HG02870 (cell line): ENCODE measurements around the gene CEP350.

Experiments used
- ATAC-seq: cut with Tn5 transposase; IDR thresholded peaks from one replicate; pipeline ENCODE4 v1.9.1; 2021; ENCODE audit warnings: mild to moderate bottlenecking, moderate library complexity; ENCODE audit not compliant: unreplicated experiment

The CEP350 gene, protein sequence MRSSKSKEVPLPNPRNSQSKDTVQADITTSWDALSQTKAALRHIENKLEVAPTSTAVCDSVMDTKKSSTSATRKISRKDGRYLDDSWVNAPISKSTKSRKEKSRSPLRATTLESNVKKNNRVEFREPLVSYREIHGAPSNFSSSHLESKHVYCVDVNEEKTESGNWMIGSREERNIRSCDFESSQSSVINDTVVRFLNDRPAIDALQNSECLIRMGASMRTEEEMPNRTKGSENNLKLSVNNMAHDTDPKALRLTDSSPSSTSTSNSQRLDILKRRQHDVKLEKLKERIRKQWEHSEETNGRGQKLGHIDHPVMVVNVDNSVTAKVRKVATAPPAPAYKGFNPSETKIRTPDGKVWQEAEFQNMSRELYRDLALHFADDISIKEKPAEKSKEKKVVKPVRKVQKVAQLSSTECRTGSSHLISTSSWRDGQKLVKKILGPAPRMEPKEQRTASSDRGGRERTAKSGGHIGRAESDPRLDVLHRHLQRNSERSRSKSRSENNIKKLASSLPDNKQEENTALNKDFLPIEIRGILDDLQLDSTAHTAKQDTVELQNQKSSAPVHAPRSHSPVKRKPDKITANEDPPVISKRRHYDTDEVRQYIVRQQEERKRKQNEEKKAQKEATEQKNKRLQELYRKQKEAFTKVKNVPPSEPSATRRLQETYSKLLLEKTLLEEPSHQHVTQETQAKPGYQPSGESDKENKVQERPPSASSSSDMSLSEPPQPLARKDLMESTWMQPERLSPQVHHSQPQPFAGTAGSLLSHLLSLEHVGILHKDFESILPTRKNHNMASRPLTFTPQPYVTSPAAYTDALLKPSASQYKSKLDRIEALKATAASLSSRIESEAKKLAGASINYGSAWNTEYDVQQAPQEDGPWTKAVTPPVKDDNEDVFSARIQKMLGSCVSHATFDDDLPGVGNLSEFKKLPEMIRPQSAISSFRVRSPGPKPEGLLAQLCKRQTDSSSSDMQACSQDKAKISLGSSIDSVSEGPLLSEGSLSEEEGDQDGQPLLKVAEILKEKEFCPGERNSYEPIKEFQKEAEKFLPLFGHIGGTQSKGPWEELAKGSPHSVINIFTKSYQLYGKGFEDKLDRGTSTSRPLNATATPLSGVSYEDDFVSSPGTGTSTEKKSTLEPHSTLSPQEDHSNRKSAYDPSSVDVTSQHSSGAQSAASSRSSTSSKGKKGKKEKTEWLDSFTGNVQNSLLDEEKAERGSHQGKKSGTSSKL (N-terminal part only)

DNA sequence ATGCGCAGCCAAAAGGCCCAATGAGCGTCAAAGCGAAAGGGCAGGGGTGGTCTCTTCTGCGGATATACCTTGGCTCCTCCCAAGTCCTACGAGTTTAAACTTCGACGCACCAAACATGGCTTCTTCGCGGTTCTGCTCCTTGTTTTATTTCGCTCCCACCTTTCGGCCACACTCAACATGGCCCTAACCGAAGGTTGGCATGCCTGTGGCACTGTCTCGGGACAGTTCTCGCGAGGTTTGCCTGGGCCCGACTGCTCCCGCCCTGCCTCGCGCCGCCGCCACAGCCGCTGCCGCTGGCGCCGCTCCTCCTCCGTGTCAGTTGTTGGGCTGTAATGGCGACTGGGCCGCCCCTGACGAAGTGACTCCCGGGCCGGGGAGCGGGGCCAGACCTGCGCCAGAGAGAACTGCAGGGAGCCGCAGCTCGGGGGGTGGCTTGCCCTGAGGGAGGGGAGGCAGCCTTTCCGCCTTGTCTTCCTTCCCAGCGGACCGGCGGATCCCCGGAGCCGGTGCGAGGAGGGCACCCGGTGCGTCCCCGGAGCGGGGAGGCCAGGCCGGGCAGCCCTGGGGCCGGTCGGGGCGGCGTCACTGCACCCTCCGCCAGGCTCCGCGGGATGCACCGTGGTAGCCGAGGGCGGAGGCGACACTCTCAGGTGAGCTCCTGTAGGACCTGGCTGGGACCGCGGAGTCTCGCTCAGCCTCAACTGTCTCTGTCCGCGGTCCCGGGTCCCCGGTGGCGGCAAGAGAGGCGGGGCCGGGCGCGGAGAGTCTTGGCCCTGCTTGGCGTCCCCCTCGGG, at the start of gene CEP350:
TSS of gene CEP350 (plus strand) at position 318 of the 794 bp plus-strand sequence. CDS start 31,372 bp downstream, outside the sequence.
- ATAC-seq: peak; percentile 84

DNA sequence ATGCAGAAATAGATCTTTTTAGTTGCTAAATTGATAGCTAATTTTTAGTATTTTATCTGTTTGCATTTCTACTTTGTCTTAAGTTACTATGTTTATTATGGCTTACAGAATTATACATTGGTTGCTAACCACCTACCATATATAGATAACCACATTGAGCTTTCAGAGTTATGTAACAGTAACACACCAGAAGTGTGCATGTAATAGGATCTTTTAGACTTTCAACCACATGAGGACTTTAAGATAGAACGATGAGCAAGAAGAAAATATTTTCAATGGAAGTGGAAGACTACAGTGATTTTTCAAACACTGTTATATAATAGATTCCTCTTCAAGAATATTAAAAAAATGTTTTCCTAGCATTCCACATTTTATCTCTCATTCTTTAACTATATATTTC, 43.7 kb upstream of the CEP350 start:
- no peak for ATAC-seq

GRCh38 chr1:179911812-179912211, 42.8 kb upstream of the CEP350 start:
- no peak for ATAC-seq

DNA sequence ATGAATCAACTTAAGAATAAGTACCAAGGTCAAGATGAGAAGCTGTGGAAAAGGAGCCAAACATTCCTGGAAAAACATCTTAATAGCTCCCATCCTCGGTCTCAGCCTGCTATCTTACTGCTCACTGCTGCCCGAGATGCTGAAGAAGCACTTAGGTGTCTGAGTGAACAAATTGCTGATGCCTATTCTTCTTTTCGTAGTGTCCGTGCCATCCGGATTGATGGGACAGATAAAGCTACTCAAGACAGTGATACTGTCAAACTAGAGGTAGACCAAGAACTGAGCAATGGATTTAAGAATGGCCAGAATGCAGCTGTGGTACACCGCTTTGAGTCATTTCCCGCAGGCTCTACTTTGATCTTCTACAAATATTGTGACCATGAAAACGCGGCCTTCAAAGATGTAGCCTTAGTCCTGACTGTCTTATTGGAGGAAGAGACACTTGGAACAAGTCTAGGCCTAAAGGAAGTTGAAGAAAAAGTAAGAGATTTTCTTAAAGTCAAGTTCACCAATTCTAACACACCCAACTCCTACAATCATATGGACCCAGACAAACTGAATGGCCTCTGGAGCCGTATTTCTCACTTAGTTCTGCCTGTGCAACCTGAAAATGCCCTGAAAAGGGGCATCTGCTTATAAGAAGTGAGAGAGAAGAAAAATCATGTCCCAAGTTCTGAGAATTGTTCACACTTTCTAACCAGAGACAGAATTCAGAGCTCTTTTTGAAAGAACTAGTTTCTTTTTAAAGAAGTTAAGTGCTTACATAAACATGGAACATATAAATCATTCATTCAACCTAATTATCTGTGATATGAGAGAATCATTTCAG, 36.8 kb upstream of the CEP350 start:
- no peak for ATAC-seq

DNA sequence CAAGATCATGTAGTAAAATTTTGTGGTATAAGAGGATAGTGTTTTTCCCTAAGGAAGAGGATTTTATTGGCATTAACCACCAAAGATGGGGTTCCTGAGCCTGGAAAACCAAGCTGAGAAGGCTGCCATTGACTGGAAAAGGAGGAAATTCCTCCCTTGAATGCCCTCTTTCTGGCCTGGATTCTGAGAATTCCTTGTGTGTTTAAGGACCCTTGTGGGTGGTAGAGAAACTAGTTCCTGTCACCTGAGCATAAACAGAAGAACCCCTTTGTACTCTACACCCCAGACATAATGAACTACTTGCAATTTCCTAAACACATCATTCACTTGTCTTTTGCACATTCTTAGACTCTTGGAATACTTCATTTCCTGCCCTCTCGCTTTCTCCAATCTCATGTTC, 33.1 kb upstream of the CEP350 start:
- no peak for ATAC-seq

GRCh38 chr1:179921981-179922872, 32.4 kb upstream of the CEP350 start:
- no peak for ATAC-seq

GRCh38 chr1:179923029-179923428, 31.6 kb upstream of the CEP350 start:
- no peak for ATAC-seq

DNA sequence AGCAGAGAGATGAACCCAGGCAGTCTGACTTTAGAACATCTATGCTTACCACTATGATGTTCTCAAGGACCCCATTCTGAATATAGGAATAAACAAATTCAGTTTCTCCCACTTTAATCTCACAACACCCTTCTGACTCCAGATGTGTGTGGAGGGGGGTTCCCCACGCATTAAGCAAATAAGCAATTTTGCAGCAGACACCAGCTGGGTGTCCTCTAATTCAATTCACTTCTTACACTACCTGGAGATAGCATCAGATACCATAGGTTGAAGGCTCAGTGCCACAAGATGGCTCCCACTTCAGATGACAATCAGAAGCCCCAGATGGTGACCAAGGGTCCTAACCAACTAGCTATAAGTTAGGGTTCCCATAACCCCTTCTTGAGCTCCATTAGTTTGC, 30.3 kb upstream of the CEP350 start:
- peak; percentile 72 for ATAC-seq

DNA sequence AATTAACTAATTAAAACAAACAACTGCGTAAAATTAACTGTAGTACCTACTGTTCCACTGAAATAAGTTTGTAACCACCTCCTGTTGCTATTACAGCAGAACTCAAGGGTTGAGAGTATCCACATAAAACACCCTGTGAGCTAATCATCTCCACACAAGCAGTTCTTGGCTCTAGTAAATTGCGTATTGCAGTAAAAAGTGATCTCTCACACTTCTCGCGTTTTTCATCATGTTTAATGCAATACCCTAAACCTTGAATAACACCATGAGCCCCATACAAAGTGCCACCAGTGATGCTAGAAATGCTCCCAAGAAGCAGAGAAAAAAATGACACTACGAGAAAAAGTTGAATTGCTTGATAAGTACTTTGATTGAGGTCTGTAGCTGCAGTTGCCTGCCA, 29.3 kb upstream of the CEP350 start:
- no peak for ATAC-seq

GRCh38 chr1:179925922-179926849, 28.4 kb upstream of the CEP350 start:
- no peak for ATAC-seq

GRCh38 chr1:179926850-179927205, 27.8 kb upstream of the CEP350 start:
- no peak for ATAC-seq

- ATAC-seq: no peak
These were observed 24.4 kb upstream of the CEP350 start for GRCh38 chr1:179929955-179930798.

GRCh38 chr1:179930867-179931266, 23.7 kb upstream of the CEP350 start:
- no peak for ATAC-seq

DNA sequence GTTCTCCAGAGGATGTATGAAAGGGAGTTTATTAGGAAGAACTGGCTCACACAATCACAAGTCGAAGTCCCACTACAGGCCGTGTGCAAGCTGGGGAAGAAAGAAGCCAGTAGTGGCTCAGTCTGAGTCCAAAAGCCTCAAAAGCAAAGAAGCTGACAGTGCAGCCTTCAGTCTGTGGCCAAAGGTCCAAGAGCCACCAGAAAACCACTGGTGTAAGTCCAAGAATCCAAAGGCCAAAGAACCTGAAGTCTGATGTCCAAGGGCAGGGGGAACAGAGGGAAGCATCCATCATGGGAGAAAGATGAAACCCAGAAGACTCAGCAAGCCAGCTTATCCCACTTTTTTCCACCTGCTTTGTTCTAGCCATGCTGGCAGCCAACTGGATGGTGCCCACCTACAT, 21.4 kb upstream of the CEP350 start:
- no peak for ATAC-seq

DNA sequence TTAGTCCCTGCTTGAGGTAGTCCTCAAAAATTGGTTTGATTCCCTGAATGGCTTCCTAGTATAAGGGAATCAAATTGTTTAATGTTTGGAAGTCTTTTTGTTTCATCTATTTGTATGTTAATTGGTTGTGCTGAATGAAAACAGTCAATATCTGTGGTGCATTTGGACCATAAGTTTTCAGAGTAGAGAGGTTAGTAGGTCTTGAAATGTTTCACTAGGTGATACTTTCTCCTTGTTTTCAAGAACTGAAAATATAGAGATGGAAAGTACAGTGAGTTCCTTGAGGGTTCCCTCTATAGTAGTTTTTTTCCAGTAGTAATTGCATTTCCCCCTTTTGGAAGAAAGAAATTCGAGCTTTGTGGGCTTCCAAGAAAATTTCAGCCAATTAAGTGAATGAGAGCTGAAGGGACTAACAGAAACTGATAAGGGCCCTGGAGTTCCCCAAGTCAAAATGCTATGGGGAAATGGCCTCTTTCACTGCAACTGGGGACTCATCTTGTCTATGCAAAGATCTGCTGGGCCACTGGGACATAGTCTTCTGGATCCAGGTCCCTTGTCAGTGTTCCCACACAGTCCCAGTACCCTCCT, 18.6 kb upstream of the CEP350 start:
- peak; percentile 60 for ATAC-seq

- ATAC-seq: no peak
These were observed 16.8 kb upstream of the CEP350 start for GRCh38 chr1:179937668-179938254.
